Hepatocyte (in vitro differentiated cells): Measurements from ENCODE around the gene OR52E6. TPM values are rescaled to one million over a fixed set of nuclear protein-coding genes. Genes with fewer than 3 reads are reported as not detected.

Experiments used
- DNase-seq: peaks from one replicate; pipeline ENCODE4 v3.0.0-alpha.2; 2016; ENCODE audit warnings: low spot score
- H2AFZ ChIP-seq: fragments of 200-600 bp; sonication (generic); 2 replicates; pipeline ENCODE4 v1.6.0; 2016; ENCODE audit warnings: antibody characterized with exemption, mild to moderate bottlenecking
- H3K27ac ChIP-seq: fragments of 200-600 bp; sonication (generic); 2 replicates; pipeline ENCODE4 v1.5.1; 2016; ENCODE audit warnings: mild to moderate bottlenecking
- H3K27me3 ChIP-seq: fragments of 200-600 bp; sonication (generic); 2 replicates; pipeline ENCODE4 v1.6.1; 2016
- H3K36me3 ChIP-seq: fragments of 200-600 bp; sonication (generic); replicated peaks from 2 replicates; pipeline ENCODE4 v1.5.1; 2016; ENCODE audit warnings: low read depth; ENCODE audit not compliant: insufficient read depth
- H3K4me1 ChIP-seq: fragments of 200-600 bp; sonication (generic); 2 replicates; pipeline ENCODE4 v1.5.1; 2016; ENCODE audit warnings: mild to moderate bottlenecking, moderate library complexity; ENCODE audit not compliant: insufficient read depth
- H3K4me2 ChIP-seq: fragments of 200-600 bp; sonication (generic); 2 replicates; pipeline ENCODE4 v1.6.0; 2016
- H3K4me3 ChIP-seq: fragments of 200-600 bp; sonication (generic); 2 replicates; pipeline ENCODE4 v1.5.1; 2016; ENCODE audit warnings: mild to moderate bottlenecking
- H3K79me2 ChIP-seq: fragments of 200-600 bp; sonication (generic); 2 replicates; pipeline ENCODE4 v1.6.0; 2017; ENCODE audit warnings: mild to moderate bottlenecking
- H3K9me2 ChIP-seq: fragments of 200-600 bp; sonication (generic); replicated peaks from 2 replicates; pipeline ENCODE4 v1.6.0; 2017; ENCODE audit warnings: mild to moderate bottlenecking; ENCODE audit not compliant: insufficient read depth
- H3K9me3 ChIP-seq: fragments of 200-600 bp; sonication (generic); 2 replicates; pipeline ENCODE4 v1.5.1; 2016; ENCODE audit warnings: low read depth, mild to moderate bottlenecking
- H4K20me1 ChIP-seq: fragments of 200-600 bp; sonication (generic); 2 replicates; pipeline ENCODE4 v1.6.0; 2016; ENCODE audit warnings: mild to moderate bottlenecking; ENCODE audit not compliant: insufficient read depth, poor library complexity, severe bottlenecking
- CTCF ChIP-seq: fragments of 200-600 bp; sonication (generic); IDR thresholded peaks from 2 replicates; pipeline ENCODE4 v1.5.1; 2016; ENCODE audit warnings: antibody characterized with exemption, mild to moderate bottlenecking; ENCODE audit not compliant: poor library complexity
- EZH2 ChIP-seq: fragments of 200-600 bp; sonication (generic); IDR thresholded peaks from 2 replicates; pipeline ENCODE4 v1.6.1; 2016; ENCODE audit warnings: antibody characterized with exemption, mild to moderate bottlenecking, borderline replicate concordance
- EZH2phosphoT487 ChIP-seq: fragments of 200-600 bp; sonication (generic); IDR thresholded peaks from one replicate; pipeline ENCODE4 v1.6.1; 2018; ENCODE audit warnings: antibody characterized with exemption, mild to moderate bottlenecking, low read depth, moderate library complexity; ENCODE audit not compliant: unreplicated experiment, severe bottlenecking
- WGBS: methylation state at CpG from one replicate; pipeline ENCODE4 v1.1.6; 2016; ENCODE audit warnings: low lambda C conversion rate; ENCODE audit errors: missing lambda C conversion rate; 5-methylcytosine and 5-hydroxymethylcytosine counted together
- polyA plus RNA-seq: library from polyadenylated mRNA; unstranded; fragments of >200 nt; fragmentation: Nextera tagmentation; extraction: Ambion mirVana; gene quantifications from 2 replicates; pipeline ENCODE4 v1.2.1, GENCODE V29; 2016
- total RNA-seq: library from RNA; depleted of rRNA; stranded (reverse); fragments of >200 nt; gene quantifications from 2 replicates; pipeline ENCODE4 v1.2.3, GENCODE V29; 2014

The OR52E6 gene
- not detected in 2 replicates for total RNA-seq
- polyA plus RNA-seq: not detected in 2 replicates

GRCh38 chr11:5841797-5842196 lies at the start of gene OR52E6:
OR52E6 (minus strand) TSS chr11:5841897; CDS start chr11:5841897, 0 bp downstream.
- Histone ChIP-seq H2AFZ (no peak within 1 kb of the TSS), H3K9me3 (no peaks in the 10 kb centered on the region), H4K20me1 (no peaks in the 10 kb centered on the region), H3K36me3 (no peaks in the 10 kb centered on the region), H3K27ac (no peak within 1 kb of the TSS), H3K4me3 (no peak within 1 kb of the TSS), H3K4me2 (no peak within 1 kb of the TSS), H3K79me2 (no peaks in the 10 kb centered on the region), H3K4me1 (no peaks in the 10 kb centered on the region), H3K27me3 (no peaks in the 10 kb centered on the region), H3K9me2 (no peaks in the 10 kb centered on the region)
- 45% methylated on average over 1 of the region's 1 CpG for WGBS
- no peak for TF ChIP-seq EZH2
- TF ChIP-seq EZH2phosphoT487: no peak
- TF ChIP-seq CTCF: no peak
- no peak for DNase-seq

GRCh38 chr11:5891216-5891800 lies 49.6 kb upstream of the OR52E6 start:
- Histone ChIP-seq H3K79me2 (no peaks in the 10 kb centered on the region), H2AFZ (no peak overlapping the region), H3K4me1 (no peaks in the 10 kb centered on the region), H3K27me3 (peaks cover 4% of the 10 kb centered on the region), H3K9me2 (no peaks in the 10 kb centered on the region), H4K20me1 (no peaks in the 10 kb centered on the region), H3K27ac (no peak overlapping the region), H3K9me3 (no peaks in the 10 kb centered on the region), H3K4me3 (no peak overlapping the region), H3K4me2 (no peak overlapping the region), H3K36me3 (no peaks in the 10 kb centered on the region)
- TF ChIP-seq CTCF (peak; percentile 62), EZH2 (no peak)
- WGBS: 59% methylated on average over 4 of the region's 4 CpGs
- no peak for DNase-seq

GRCh38 chr11:5887661-5888060 lies 46.0 kb upstream of the OR52E6 start:
- Histone ChIP-seq H3K79me2 (no peaks in the 10 kb centered on the region), H3K9me3 (no peaks in the 10 kb centered on the region), H3K4me1 (no peaks in the 10 kb centered on the region), H4K20me1 (no peaks in the 10 kb centered on the region), H3K4me2 (no peak overlapping the region), H3K27me3 (no peaks in the 10 kb centered on the region), H3K36me3 (no peaks in the 10 kb centered on the region), H3K27ac (no peak overlapping the region), H3K4me3 (no peak overlapping the region), H3K9me2 (no peaks in the 10 kb centered on the region), H2AFZ (no peak overlapping the region)
- no peak for TF ChIP-seq EZH2phosphoT487
- no peak for TF ChIP-seq CTCF
- TF ChIP-seq EZH2: no peak
- DNase-seq: no peak
- 64% methylated on average over 1 of the region's 1 CpG for WGBS

GRCh38 chr11:5887172-5887571 lies 45.5 kb upstream of the OR52E6 start:
- H3K4me3 ChIP-seq: no peak overlapping the region
- H3K4me2 ChIP-seq: no peak overlapping the region
- H4K20me1 ChIP-seq: no peaks in the 10 kb centered on the region
- H3K4me1 ChIP-seq: no peaks in the 10 kb centered on the region
- no peak for DNase-seq
- TF ChIP-seq CTCF (no peak), EZH2 (no peak), EZH2phosphoT487 (no peak)
- H3K27me3 ChIP-seq: no peaks in the 10 kb centered on the region
- H2AFZ ChIP-seq: no peak overlapping the region
- no peaks in the 10 kb centered on the region for H3K9me3 ChIP-seq
- no peaks in the 10 kb centered on the region for H3K9me2 ChIP-seq
- WGBS: 89% methylated on average over 3 of the region's 3 CpGs
- no peak overlapping the region for H3K27ac ChIP-seq
- H3K79me2 ChIP-seq: no peaks in the 10 kb centered on the region
- no peaks in the 10 kb centered on the region for H3K36me3 ChIP-seq
